GM12874 (cell line): ENCODE results near the gene STX18.

Experiments
- CTCF ChIP-seq: IDR thresholded peaks from 2 replicates; pipeline ENCODE4 v1.5.1; 2011; ENCODE audit warnings: low read depth, mild to moderate bottlenecking, control low read depth, low read length, moderate library complexity; ENCODE audit not compliant: insufficient read depth

Gene STX18

DNA sequence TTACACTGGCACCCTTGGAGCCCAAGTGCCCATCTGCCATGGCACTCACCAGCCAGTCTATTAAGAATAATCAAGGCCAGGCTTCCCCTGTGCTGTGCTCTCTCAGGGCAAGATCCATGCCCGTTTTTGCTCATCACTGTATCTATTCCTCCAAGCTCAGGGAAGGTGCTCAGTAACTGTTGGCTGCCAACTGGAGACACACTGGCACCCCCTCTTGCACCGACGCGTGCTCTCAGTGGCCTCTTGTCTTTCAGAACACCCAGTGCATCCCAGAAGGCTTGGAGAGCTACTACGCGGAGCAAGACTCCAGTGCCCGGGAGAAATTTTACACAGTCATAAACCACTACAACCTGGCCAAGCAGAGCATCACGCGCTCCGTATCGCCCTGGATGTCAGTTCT lies 124.9 kb downstream of the STX18 start:
- no peak for TF ChIP-seq CTCF

DNA sequence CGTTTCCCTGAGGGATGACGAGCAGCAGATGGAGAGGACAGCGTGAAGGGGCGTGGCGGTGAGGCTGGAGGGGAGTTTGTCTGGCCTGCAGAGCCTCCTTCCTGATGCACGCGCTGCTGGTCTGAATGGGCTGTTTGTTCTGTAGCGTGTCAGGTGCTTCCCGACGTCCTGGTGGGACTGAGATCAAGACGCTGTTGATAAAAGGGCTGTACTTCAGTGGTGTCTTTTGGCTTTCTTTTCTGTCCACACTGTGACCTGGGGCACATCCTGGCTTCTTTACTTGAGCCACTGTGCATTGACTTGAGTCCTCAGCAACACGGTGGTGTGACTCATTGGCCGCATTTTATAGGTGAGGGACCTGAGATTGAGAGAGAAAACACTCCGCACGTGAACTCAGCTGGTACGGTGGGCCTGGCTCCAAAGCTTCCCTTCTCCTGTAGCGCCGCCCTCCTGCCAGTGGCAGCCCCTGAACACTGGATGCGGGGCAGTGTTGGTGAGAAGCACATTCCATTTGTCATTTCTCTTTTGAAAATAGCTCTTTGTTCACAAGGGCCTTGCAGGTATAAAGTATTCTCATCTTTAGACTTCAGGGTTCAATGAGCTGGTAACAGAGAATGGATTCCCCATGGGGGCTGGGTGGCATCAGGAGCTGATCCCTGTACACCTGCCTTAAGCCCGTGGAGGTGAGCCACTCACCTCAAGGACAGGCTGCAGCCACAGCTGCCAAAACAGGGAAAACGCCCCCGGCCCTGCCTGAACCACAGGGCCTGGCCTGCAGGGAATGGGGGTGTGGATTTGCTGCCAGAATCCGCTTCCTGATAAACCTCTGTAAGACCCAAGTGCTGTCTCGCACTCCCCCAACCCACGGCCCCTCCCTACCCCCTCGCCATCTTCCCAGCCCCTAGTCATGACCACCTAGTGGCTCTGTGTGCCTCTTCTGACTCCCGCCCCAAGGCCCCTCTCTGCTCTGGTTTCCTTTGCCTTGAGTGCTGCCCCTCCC lies 125.7 kb downstream of the STX18 start:
- TF ChIP-seq CTCF, result no peak

DNA sequence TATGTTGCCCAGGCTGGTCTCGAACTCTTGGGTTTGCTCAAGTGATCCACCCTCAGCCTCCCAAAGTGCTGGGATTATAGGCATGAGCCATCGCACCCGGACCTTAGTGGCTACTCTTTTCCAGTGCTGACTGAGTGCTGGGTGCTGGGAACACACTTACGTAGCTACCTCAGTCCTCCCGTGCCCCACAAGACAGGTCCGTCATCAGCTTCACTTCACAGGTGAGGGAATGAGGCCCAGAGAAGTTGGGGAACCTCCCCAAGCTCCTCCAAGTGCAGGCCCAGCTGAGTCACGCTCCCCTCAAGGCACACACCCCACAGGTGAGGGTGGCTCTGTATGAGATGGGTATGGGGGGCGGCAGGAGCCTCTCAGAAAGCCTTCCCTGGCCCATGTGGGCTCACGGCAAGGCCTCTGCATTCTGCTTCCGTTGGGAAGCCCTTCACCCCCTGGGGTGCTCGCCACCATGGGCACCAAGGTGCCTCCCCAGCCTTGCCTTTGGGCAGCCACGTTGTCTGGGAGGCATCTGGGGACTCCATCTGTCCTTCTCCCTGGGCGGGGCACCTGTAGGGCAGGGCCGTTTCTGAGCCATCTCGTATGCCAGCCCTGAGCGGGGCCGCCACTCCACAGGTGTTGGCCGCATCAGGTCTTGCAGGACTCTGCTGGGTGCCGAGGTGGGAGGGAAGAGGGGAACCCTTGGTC lies 126.6 kb downstream of the STX18 start:
- no peak for TF ChIP-seq CTCF

GRCh38 chr4:4413806-4414205 lies 128.0 kb downstream of the STX18 start:
- TF ChIP-seq CTCF, result no peak

- no peak for TF ChIP-seq CTCF
These were observed 128.5 kb downstream of the STX18 start for GRCh38 chr4:4413373-4413725.

- TF ChIP-seq CTCF, result no peak
These were observed 129.0 kb downstream of the STX18 start for GRCh38 chr4:4412641-4413372.

DNA sequence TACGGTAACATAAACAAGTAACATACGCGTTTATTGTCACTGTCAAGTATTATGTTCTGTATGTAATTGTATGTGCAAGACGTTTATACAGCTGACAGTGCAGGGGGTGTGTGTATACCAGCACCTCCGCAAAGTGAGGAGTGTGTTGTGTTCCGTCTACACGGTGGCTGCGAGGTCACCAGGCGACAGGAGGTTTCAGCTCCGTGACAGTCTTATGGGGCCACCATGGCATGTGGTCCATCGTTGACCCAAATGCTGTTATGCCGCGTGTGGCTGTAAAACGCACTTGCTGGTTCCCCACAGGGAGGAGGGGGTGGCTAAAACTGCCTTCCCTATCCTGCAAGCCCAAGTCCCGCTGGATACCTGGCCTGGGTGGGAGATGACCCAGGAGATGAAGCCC lies 129.9 kb downstream of the STX18 start:
- no peak for TF ChIP-seq CTCF
